Ascending aorta (tissue), 2 donors: ENCODE results near the gene TRMT112. TPM values are rescaled to one million over a fixed set of nuclear protein-coding genes. Genes with fewer than 3 reads are reported as not detected.

Source experiments
- DNase-seq, 2 donors: peaks; one replicate each; pipeline ENCODE4 v3.0.0-alpha.2; 2019; ENCODE audit warnings: low spot score in 2 of 2
- H3K27ac ChIP-seq, 2 donors: fragments of 200-600 bp; sonication (generic); one replicate each; pipeline ENCODE4 v1.5.1; 2016 to 2017; ENCODE audit warnings: mild to moderate bottlenecking in 1 of 2
- H3K27me3 ChIP-seq: fragments of 200-600 bp; sonication (generic); one replicate; pipeline ENCODE4 v1.5.1; 2017
- H3K36me3 ChIP-seq, 2 donors: fragments of 200-600 bp; sonication (generic); one replicate each; pipeline ENCODE4 v1.5.1; 2016
- H3K4me1 ChIP-seq, 2 donors: fragments of 200-600 bp; sonication (generic); one replicate each; pipeline ENCODE4 v1.5.1; 2016 to 2017; ENCODE audit warnings: mild to moderate bottlenecking in 1 of 2
- H3K4me3 ChIP-seq, 2 donors: fragments of 200-600 bp; sonication (generic); one replicate each; pipeline ENCODE4 v1.5.1; 2016 to 2017; ENCODE audit warnings: mild to moderate bottlenecking in 1 of 2
- H3K9me3 ChIP-seq, 2 donors: fragments of 200-600 bp; sonication (generic); one replicate each; pipeline ENCODE4 v1.5.1; 2016
- CTCF ChIP-seq, 3 experiments: fragments of 200-600 bp in 2 of 3; fragments of 450-650 bp in 1 of 3; sonication (generic) in 2 of 3; IDR thresholded peaks; one replicate each; pipeline ENCODE4 v1.5.1; 2016 to 2019; ENCODE audit warnings: antibody characterized with exemption in 3 of 3, mild to moderate bottlenecking in 1 of 3, moderate library complexity in 1 of 3
- intact Hi-C: fragments of 100-400 bp; cut with DNase I; formaldehyde crosslinking; loops from one replicate; pipeline ENCODE4 v1.15.1; 2023
- total RNA-seq: library from RNA; depleted of rRNA; stranded (reverse); fragments of >200 nt; gene quantifications from one replicate; pipeline ENCODE4 v1.1.0, GENCODE V29; 2016

Gene TRMT112
- total RNA-seq, 1 donor from 2014 or later, result 384 TPM

GRCh38 chr11:64342869-64343745 is 25.7 kb upstream of the TRMT112 start:
- no peaks in the 10 kb centered on the region for H3K36me3 ChIP-seq
- no peaks in the 10 kb centered on the region for H3K9me3 ChIP-seq
- H3K27ac ChIP-seq, result no peak overlapping the region
- H3K27me3 ChIP-seq, result no peaks in the 10 kb centered on the region
- no peak for TF ChIP-seq CTCF (IDR thresholded peaks at IDR 0.05)
- H3K4me1 ChIP-seq, result peaks cover 3 to 6% of the 10 kb centered on the region in 2 donors
- no peak for DNase-seq
- peak overlapping the region; percentile 17 to 53 for H3K4me3 ChIP-seq
- intact Hi-C loops, result loop anchor here (1.0 kb wide), 1 partner anchor 12 kb away; no protein-coding TSS in a partner anchor

- Histone ChIP-seq H3K4me3 (peak overlapping the region; percentile 39 to 53), H3K27ac (peak overlapping the region; percentile 37 to 70), H3K9me3 (no peaks in the 10 kb centered on the region), H3K4me1 (peaks cover 3 to 6% of the 10 kb centered on the region in 2 donors), H3K27me3 (no peaks in the 10 kb centered on the region), H3K36me3 (no peaks in the 10 kb centered on the region)
- peak; percentile 41 to 71 (median 57) for TF ChIP-seq CTCF (IDR thresholded peaks at IDR 0.05)
- DNase-seq, result peak; percentile 69 to 93
- intact Hi-C loops, result loop anchor here (1.0 kb wide), 1 partner anchor 13 kb away; no protein-coding TSS in a partner anchor
Observed at GRCh38 chr11:64341851-64342791, 24.8 kb upstream of the TRMT112 start.

GRCh38 chr11:64341429-64341828 is 24.1 kb upstream of the TRMT112 start:
- TF ChIP-seq CTCF (IDR thresholded peaks at IDR 0.05), result no peak
- no peak overlapping the region for H3K27ac ChIP-seq
- peaks cover 3 to 6% of the 10 kb centered on the region in 2 donors for H3K4me1 ChIP-seq
- DNase-seq, result no peak
- H3K36me3 ChIP-seq, result no peaks in the 10 kb centered on the region
- intact Hi-C loops, result no loop called here
- no peaks in the 10 kb centered on the region for H3K9me3 ChIP-seq
- H3K27me3 ChIP-seq, result no peaks in the 10 kb centered on the region
- H3K4me3 ChIP-seq, result no peak overlapping the region

GRCh38 chr11:64340671-64341335 is 23.4 kb upstream of the TRMT112 start:
- intact Hi-C loops, result no loop called here
- no peak for TF ChIP-seq CTCF (IDR thresholded peaks at IDR 0.05)
- H3K4me1 ChIP-seq, result peaks cover 3 to 6% of the 10 kb centered on the region in 2 donors
- no peaks in the 10 kb centered on the region for H3K27me3 ChIP-seq
- DNase-seq, result no peak
- no peaks in the 10 kb centered on the region for H3K36me3 ChIP-seq
- H3K27ac ChIP-seq, result no peak overlapping the region
- H3K9me3 ChIP-seq, result no peaks in the 10 kb centered on the region
- peak overlapping the region in 1 of 2 donors; percentile 36 for H3K4me3 ChIP-seq

GRCh38 chr11:64339754-64340408 is 22.5 kb upstream of the TRMT112 start, which contains the start of gene CCDC88B:
CCDC88B (plus strand) TSS chr11:64340204; CDS start chr11:64340267, 63 bp downstream.
- no peak for DNase-seq
- H3K36me3 ChIP-seq, result no peaks in the 10 kb centered on the region
- H3K27ac ChIP-seq, result no peak within 1 kb of the TSS
- no peaks in the 10 kb centered on the region for H3K9me3 ChIP-seq
- peaks cover 3 to 6% of the 10 kb centered on the region in 2 donors for H3K4me1 ChIP-seq
- peak within 1 kb of the TSS in 1 of 2 donors; percentile 36 for H3K4me3 ChIP-seq
- no peak for TF ChIP-seq CTCF (IDR thresholded peaks at IDR 0.05)
- intact Hi-C loops, result no loop called here
- no peaks in the 10 kb centered on the region for H3K27me3 ChIP-seq
